ENCODE measurements around the gene ANKRD36C.
A peak's percentile ranks its signal among the peaks of the same experiment; 100 is the strongest.
"Not testable (repeated sequence)": the region's sequence is repeated elsewhere in the genome, so short reads cannot be mapped to it uniquely, and the experiment has no call there.

ANKRD36C gene

GRCh38 chr2:96010320-96011128, 18.9 kb upstream of the ANKRD36C start:
- intact Hi-C loops (cut with DNase I) = not testable (repeated sequence)

DNA sequence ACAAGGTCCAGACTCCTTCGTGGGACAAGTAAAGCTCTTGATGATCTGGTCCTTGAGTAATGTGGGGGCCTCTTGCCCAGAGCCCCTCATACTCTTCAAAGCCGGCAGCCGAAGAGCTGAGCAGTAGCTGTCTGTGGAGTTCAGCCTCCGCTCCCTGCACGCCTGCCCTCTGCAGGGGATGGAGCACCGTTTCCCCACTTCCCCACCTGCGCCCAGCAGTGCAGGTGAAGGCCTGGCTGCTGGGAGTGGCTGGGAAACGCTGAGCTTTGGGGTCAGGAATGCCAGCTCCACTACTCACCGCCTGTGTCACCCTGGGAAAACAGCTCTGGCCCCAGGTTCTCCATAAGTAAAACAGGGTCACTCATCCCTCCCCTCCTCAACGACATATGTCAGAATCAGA, 18.2 kb upstream of the ANKRD36C start:
- peak in 5 of 42 donors; percentile 10 to 40 (median 35) for DNase-seq
- intact Hi-C loops (cut with DNase I) = not testable (repeated sequence)

More at GRCh38 chr2:96010320-96011128, 18.9 kb upstream of the ANKRD36C start:
- peak; percentile 96 to 100 (median 99) for DNase-seq

- intact Hi-C loops (cut with DNase I) = not testable (repeated sequence)
Measured at GRCh38 chr2:96008051-96008450, 16.4 kb upstream of the ANKRD36C start.

DNA sequence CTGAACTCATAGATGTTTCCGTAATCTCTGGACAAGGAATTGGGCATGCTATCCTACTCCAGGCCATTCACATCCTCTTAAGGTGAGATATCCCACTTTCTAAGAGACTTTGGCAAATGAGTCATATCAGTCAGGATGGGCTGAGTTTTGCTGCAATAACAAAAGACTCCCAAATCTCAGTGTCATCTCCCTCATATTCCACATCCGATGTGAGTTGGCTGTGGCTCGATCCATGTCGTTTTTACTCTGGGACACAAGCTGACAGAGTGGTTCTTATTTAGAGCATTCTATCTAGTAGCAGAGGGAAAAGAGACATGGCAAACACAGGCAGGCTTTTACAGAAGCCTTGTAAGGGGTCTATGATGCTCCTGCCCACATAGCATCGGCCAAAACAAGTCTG, 14.6 kb upstream of the ANKRD36C start:
- DNase-seq; intact Hi-C loops (cut with DNase I): not testable (repeated sequence)

More at GRCh38 chr2:96008051-96008450, 16.4 kb upstream of the ANKRD36C start:
- DNase-seq = not testable (repeated sequence)

DNA sequence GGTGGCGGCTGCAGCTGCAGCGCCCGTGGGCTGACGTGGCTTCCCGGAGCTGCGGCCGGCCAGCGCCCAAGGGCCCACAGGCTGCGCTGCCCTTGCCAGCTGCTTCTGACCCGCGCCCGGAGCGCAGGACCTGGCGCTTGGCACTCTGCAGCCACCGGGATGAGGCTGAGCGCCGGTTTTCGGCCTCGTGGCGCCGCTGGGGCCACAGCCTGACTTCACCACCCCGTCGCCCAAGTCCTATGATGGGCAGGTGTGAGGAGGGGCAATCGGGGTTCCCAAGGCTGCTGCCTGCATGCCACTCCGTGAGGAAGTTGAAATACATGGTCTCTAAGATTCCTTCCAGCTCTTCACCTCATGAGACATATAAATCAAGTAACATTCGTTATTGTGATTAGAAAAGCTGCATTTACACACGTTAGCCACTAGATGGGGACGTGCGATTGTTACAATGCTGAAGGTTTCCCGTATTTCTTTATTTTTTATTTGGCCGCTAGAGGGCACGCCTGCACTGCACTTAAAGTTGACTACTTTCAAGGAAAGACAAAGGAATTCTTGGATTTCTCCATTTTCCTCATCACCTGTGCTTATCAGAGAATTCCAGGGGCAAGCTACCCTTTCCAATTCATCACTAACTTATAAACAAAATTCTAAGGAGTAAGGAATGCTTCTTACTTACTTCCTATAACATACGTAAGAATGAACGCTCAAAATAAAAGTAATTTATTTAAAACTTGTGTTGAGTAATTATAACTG, 1.1 kb upstream of the ANKRD36C start:
- peak in 40 of 42 donors; percentile 40 to 93 (median 75) for DNase-seq
- intact Hi-C loops (cut with DNase I) = not testable (repeated sequence)

GRCh38 chr2:95992102-95992501, 478 bp upstream of the ANKRD36C start:
- peak in 30 of 42 donors; percentile 28 to 78 (median 50) for DNase-seq
- intact Hi-C loops (cut with DNase I) = not testable (repeated sequence)

DNA sequence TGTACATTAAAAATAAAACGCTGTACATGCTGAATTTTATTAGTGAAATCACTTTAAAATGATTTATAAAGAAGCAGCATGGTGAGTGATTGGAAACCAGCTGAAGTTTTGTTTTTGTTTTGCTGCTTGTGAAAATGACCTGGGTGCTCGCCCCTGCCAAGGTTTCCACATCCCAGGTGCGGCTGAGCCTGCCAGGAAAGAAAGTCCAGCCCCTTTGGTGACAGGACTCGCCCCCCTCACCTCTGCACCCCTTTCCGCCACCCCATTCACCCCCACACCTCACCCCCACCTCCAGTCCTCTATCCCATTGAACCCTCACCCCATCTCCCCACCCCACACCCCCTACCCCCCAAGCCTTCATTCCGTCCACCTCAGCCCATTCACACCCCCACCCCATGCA, 740 bp downstream of the ANKRD36C start:
- DNase-seq; intact Hi-C loops (cut with DNase I): not testable (repeated sequence)

- DNase-seq; intact Hi-C loops (cut with DNase I): not testable (repeated sequence)
Measured at GRCh38 chr2:95951662-95952061, 40.0 kb downstream of the ANKRD36C start.

DNA sequence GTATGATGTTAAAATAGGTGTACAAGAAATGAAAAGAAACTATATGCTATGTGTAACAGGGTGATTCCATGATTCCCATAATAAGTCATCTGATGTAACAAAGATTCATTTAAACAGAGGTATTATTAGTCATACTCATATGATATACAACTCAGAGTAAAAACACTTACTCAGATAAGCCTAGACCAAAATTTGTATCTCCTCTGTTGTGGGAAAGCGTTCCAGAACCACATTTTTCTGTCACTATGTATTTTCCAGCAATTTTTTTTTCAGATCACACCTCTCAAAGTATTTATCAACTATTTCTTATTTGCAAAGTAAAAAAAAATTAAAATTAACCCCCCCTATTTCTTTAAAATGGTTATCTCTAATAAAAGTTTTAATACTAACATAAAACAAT, 43.6 kb downstream of the ANKRD36C start:
- intact Hi-C loops (cut with DNase I); DNase-seq: not testable (repeated sequence)

DNA sequence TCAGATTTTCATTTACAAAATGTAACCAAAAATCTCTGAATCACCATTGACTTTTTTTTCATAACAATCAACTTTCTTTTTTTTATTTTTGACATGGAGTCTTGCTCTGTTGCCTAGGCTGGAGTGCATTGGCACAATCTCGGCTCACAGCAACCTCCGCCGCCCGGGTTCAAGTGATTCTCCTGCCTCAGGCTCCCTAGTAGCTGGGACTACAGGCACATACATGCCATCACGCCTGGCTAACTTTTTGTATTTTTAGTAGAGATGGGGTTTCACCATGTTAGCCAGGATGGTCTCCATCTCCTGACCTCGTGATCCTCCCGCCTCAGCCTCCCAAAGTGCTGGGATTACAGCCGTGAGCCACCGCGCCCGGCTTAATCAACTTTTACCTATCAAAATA, 51.7 kb downstream of the ANKRD36C start:
- DNase-seq = peak in 4 of 42 donors; percentile 16 to 39 (median 25)
- intact Hi-C loops (cut with DNase I) = not testable (repeated sequence)

- DNase-seq; intact Hi-C loops (cut with DNase I): not testable (repeated sequence)
Measured at GRCh38 chr2:95930740-95931139, 60.9 kb downstream of the ANKRD36C start.

GRCh38 chr2:95917007-95917406, 74.6 kb downstream of the ANKRD36C start:
- intact Hi-C loops (cut with DNase I) = not testable (repeated sequence)

DNA sequence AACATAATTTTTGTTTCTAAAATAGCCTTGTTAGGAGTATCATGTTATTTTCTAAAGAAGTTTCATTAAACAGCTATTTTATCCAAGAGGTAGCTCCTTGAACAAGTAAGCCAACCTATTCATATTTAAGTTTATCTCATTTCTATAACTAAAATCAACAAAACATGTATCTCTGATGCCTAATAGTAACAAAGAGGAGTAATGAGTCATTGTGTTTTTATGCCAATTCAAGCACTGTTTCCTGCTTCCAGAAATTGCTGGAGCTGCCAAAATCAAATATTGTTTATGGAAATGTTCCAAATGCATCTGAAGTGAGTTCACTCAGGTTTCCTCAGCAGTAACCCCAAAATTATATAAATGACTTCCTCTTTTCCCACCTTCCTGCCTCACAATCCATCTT, 76.5 kb downstream of the ANKRD36C start:
- DNase-seq; intact Hi-C loops (cut with DNase I): not testable (repeated sequence)

More at GRCh38 chr2:95917007-95917406, 74.6 kb downstream of the ANKRD36C start:
- not testable (repeated sequence) for DNase-seq

DNA sequence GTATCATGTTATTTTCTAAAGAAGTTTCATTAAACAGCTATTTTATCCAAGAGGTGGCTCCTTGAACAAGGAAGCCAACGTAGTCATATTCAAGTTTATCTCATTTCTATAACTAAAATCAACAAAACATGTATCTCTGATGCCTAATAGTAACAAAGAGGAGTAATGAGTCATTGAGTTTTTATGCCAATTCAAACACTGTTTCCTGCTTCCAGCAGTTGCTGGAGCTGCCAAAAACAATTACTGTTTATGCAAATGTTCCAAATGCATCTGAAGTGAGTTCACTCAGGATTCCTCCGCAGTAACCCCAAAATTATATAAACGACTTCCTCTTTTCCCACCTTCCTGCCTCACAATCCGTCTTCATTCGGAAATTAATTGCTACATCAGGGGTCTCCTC, 80.2 kb downstream of the ANKRD36C start:
- peak in 2 of 42 donors; percentile 1 to 38 for DNase-seq
- intact Hi-C loops (cut with DNase I) = not testable (repeated sequence)

GRCh38 chr2:95894443-95894842, 97.2 kb downstream of the ANKRD36C start:
- DNase-seq; intact Hi-C loops (cut with DNase I): not testable (repeated sequence)

DNA sequence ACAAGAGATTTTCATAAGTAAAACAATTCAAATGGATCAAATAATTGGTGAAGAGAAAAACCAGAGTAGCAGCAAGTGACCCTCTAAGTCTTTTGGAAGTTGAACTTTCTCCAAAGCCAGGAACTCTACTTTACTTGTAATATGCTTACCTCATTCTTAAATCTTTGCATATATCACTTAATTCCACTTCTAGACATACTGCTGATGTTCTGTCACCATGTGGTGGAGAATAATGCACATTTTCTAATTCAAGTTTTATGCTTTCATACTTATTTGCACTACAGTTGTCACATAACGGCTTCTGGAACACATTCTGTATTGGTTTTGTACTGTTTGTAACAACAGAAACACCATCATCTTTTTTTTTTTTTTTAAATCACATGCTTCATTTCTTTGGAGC, 123.7 kb downstream of the ANKRD36C start:
- DNase-seq; intact Hi-C loops (cut with DNase I): not testable (repeated sequence)

- intact Hi-C loops (cut with DNase I); DNase-seq: not testable (repeated sequence)
Measured at GRCh38 chr2:95867047-95867677, 124.5 kb downstream of the ANKRD36C start.

GRCh38 chr2:95862121-95862520, 129.5 kb downstream of the ANKRD36C start:
- DNase-seq; intact Hi-C loops (cut with DNase I): not testable (repeated sequence)

GRCh38 chr2:95836151-95836550, 155.5 kb downstream of the ANKRD36C start:
- intact Hi-C loops (cut with DNase I) = no loop called here
- no peak for DNase-seq
